Esophagus muscularis mucosa (tissue), 4 donors: ENCODE results near the gene FAM174B.

ENCODE experiments used
- CTCF ChIP-seq, 3 experiments: fragments of 200-600 bp in 2 of 3; fragments of 450-650 bp in 1 of 3; sonication (generic) in 2 of 3; IDR thresholded peaks; one replicate each; pipeline ENCODE4 v1.5.1; 2017 to 2019; ENCODE audit warnings: antibody characterized with exemption in 3 of 3, mild to moderate bottlenecking in 2 of 3, moderate library complexity in 1 of 3
- EP300 ChIP-seq: sonication (generic); formaldehyde crosslinking; IDR thresholded peaks from one replicate; pipeline ENCODE4 v1.6.1; 2017; ENCODE audit warnings: antibody characterized with exemption
- POLR2A ChIP-seq: fragments of 450-650 bp; IDR thresholded peaks from one replicate; pipeline ENCODE4 v1.6.1; 2017; ENCODE audit warnings: antibody characterized with exemption, moderate library complexity, mild to moderate bottlenecking, low read depth
- POLR2AphosphoS5 ChIP-seq, 2 donors: sonication (generic); formaldehyde crosslinking; IDR thresholded peaks; one replicate each; pipeline ENCODE4 v1.6.1; 2017; ENCODE audit warnings: antibody characterized with exemption in 2 of 2

GRCh38 chr15:92670621-92671020, 15.0 kb upstream of the FAM174B start:
- TF ChIP-seq POLR2A (no peak), CTCF (IDR thresholded peaks at IDR 0.05) (no peak), EP300 (no peak), POLR2AphosphoS5 (IDR thresholded peaks at IDR 0.05) (no peak)
